ENCODE measurements around the gene TM7SF3.

Gene TM7SF3

DNA sequence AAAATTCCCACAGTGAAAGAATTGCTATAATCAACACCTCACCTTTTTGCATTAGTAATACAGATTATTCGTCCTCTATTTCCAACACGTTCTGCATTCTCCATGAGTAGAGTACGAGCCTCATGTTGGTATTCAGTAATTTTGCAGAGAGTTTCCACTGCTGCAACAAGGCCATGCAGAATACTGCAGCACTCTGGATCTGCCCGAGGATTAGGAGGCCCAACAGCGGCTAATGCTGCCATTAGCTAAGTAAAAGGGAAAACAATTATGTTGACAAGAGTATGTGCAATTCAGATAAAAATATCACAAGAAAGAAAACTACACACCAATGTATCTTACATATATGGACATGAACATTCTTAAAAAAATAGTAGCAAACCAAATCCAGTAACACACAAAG lies 85.5 kb downstream of the TM7SF3 start:
- no peak for DNase-seq (ENCODE audit: low spot score)

Data from globus pallidus (tissue), 1 donor.